CD4-positive, alpha-beta T cell treated with Interleukin-4 for 4 hours (primary cell): ENCODE results near the gene FOXP3.
"Not testable (repeated sequence)": the region's sequence is repeated elsewhere in the genome, so short reads cannot be mapped to it uniquely, and the experiment has no call there.

Source experiments
- DNase-seq: peaks from one replicate; pipeline ENCODE4 v3.0.0-alpha.2; 2020

Gene FOXP3

GRCh38 chrX:49264460-49264859 lies at the start of gene FOXP3:
Gene FOXP3, minus strand, starts transcription at chrX:49264710. Its CDS starts 6,205 bp downstream, at chrX:49258505.
- DNase-seq = no peak

GRCh38 chrX:49312176-49312575 lies 47.7 kb upstream of the FOXP3 start:
- DNase-seq = no peak

GRCh38 chrX:49310371-49310770 lies 45.9 kb upstream of the FOXP3 start:
- no peak for DNase-seq

- DNase-seq = peak; percentile 32
Measured at GRCh38 chrX:49309401-49309981, 45.0 kb upstream of the FOXP3 start.

- DNase-seq = peak; percentile 18
Measured at GRCh38 chrX:49308604-49309269, 44.2 kb upstream of the FOXP3 start.

- DNase-seq = not testable (repeated sequence)
Measured at GRCh38 chrX:49307775-49308174, 43.3 kb upstream of the FOXP3 start.

- no peak for DNase-seq
Measured at GRCh38 chrX:49303346-49303745, 38.8 kb upstream of the FOXP3 start, which contains the start of gene GAGE10. Gene GAGE10, plus strand, starts transcription at chrX:49303646. Its CDS starts 1,214 bp downstream, at chrX:49304860.

- DNase-seq = no peak
Measured at GRCh38 chrX:49300703-49301102, 36.2 kb upstream of the FOXP3 start.

GRCh38 chrX:49299293-49299692 lies 34.8 kb upstream of the FOXP3 start:
- DNase-seq = not testable (repeated sequence)

- no peak for DNase-seq
Measured at GRCh38 chrX:49292400-49293362, 28.2 kb upstream of the FOXP3 start.

GRCh38 chrX:49291615-49292337 lies 27.3 kb upstream of the FOXP3 start:
- peak; percentile 59 for DNase-seq

- no peak for DNase-seq
Measured at GRCh38 chrX:49290215-49290614, 25.7 kb upstream of the FOXP3 start.

- no peak for DNase-seq
Measured at GRCh38 chrX:49287665-49288064, 23.2 kb upstream of the FOXP3 start.

- DNase-seq = no peak
Measured at GRCh38 chrX:49286581-49286980, 22.1 kb upstream of the FOXP3 start.

- no peak for DNase-seq
Measured at GRCh38 chrX:49286136-49286535, 21.6 kb upstream of the FOXP3 start.

GRCh38 chrX:49284212-49284611 lies 19.7 kb upstream of the FOXP3 start:
- DNase-seq = no peak

- no peak for DNase-seq
Measured at GRCh38 chrX:49282647-49283011, 18.1 kb upstream of the FOXP3 start.

GRCh38 chrX:49278081-49278480 lies 13.6 kb upstream of the FOXP3 start:
- no peak for DNase-seq

GRCh38 chrX:49277535-49277830 lies 13.0 kb upstream of the FOXP3 start:
- peak; percentile 55 for DNase-seq

GRCh38 chrX:49276671-49277534 lies 12.4 kb upstream of the FOXP3 start:
- no peak for DNase-seq

- DNase-seq = no peak
Measured at GRCh38 chrX:49276207-49276606, 11.7 kb upstream of the FOXP3 start.

GRCh38 chrX:49273181-49273727 lies 8.7 kb upstream of the FOXP3 start:
- DNase-seq = peak; percentile 92
